PC-9 (cell line): ENCODE results near the gene TNK1.

Source experiments
- CTCF ChIP-seq: fragments of 200-600 bp; sonication (generic); conservative IDR thresholded peaks from 2 replicates; pipeline ENCODE4 v1.6.1; 2017; ENCODE audit warnings: mixed run types, antibody characterized with exemption, mild to moderate bottlenecking, moderate library complexity
- EZH2 ChIP-seq: fragments of 200-600 bp; sonication (generic); IDR thresholded peaks from 2 replicates; pipeline ENCODE4 v1.8.0; 2017; ENCODE audit warnings: antibody characterized with exemption, low read depth

DNA sequence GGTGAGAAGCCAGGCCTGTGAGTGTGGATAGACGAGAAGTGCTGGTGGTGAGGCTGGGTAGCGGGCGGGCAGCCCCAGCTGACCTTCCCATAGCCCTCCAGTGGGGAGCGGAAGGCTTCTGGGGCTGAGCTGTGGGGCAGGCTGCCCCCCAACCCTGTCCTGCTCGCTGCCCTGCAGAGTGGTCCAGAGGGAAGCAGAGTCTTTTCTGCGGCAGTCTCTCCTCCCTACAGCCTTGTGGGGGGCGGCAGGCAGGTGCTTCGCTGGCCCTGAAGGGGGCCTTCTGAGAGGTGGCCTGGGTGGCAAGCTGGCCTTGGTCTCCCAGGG, 30.5 kb downstream of the TNK1 start:
- TF ChIP-seq CTCF (no peak), EZH2 (no peak)
